Amniotic stem cell (primary cell): ENCODE data around the gene THPO.

Source experiments
- DNase-seq: peaks from one replicate; lab custom pipeline; 2025; lab: John Stamatoyannopoulos, UW

Gene THPO

DNA sequence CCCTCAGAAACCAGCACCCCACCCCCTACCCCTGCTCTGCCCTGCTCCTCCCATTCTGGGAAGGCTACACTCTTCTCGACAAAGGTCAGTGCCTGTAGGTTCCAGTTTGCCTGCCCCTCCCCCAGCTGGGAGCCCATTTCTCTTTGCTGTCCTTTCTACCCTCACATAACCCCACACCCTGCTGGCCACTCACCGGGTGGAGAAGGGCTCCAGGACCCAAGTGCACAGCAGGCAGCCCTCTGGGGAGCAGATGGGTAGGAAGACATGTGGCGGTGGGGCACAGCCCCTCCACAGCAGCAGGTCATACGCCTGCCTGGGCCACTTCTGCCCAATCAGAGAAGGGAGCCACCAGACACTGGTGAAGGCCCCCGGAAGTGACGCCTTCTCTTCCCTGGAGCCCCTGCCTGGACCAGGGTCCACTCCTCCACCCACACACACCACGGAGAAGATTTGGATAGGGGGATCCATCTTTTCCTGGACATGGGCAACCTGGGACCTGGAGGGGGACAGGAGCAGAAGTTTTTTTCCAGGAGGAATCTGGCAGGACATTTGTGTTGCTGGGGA lies at the start of gene THPO:
Gene THPO (minus strand): TSS at position 326 of the 564 bp plus-strand sequence. CDS start 1,948 bp downstream, outside the sequence.
- no peak for DNase-seq

- DNase-seq, result no peak
These were observed 48.7 kb upstream of the THPO start for GRCh38 chr3:184426691-184427141.

DNA sequence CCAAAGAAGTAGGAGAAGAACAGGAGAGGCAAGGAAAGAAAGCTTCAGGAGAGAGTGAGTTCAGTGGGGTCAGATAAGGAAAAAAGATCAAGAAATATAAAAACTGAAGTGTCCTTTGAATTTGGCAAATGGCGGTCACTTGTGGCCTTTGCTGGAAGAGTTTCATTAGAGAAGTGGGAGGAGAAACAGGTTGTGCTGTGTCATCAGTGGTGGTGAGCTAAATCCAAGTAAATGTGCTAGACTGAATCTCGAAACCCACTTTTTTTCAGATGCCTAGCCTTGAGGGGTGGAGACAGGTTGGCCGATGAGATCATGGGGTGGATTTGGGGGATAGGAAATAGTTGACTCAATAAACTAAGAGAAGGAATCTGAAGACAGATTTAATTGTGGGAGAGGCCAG lies 45.6 kb upstream of the THPO start:
- DNase-seq, result no peak

- no peak for DNase-seq
These were observed 41.2 kb upstream of the THPO start for GRCh38 chr3:184419171-184419570.

- DNase-seq, result peak; percentile 19
These were observed 39.8 kb upstream of the THPO start for GRCh38 chr3:184417619-184418327.

DNA sequence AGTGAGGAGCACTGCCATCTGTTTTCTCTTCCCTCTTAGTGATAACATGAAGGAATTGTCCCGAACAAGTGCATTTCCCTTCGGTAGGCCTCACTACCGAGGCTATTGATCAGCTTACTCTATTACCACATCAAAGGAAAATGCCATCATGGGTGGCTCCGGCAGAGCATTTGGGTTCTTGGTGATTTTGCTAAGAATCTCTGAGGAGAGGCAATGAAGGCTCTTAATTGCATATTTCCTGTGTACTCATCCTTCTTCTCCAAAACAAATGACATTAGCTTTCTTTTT lies 37.1 kb upstream of the THPO start:
- DNase-seq, result no peak

DNA sequence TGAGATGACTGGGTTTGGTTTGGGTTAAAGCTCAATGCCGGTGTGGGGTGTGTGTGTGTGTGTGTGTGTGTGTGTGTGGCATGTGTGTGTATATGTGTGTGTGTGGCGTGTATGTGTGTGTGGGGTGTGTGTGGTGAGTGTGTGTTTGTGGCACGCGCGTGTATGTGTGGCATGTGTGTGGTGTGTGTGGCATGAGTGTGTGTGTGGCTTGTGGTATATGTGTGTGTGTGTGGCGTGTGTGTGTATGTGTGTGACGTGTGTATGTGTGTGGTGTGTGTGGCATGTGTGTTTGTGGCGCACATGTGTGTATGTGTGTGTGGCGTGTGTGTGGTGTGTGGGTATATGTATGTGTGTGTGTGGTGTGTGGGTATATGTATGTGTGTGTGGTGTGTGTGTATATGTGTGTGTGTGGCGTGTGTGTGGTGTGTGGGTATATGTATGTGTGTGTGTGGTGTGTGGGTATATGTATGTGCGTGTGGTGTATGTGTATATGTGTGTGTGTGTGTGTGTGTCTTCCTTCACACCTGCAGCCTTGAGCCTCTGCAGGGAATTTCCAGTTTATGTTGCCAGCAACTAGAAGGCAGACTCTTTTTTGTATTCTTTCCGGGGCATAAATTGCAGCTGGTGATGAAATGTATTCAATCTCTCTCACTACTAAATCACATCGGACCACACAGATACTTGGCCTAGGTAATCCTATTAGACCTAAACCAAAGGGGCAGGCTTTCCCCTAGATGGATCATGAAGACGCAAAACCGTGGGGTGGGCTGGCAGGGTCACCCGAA lies 36.6 kb upstream of the THPO start:
- DNase-seq, result no peak

DNA sequence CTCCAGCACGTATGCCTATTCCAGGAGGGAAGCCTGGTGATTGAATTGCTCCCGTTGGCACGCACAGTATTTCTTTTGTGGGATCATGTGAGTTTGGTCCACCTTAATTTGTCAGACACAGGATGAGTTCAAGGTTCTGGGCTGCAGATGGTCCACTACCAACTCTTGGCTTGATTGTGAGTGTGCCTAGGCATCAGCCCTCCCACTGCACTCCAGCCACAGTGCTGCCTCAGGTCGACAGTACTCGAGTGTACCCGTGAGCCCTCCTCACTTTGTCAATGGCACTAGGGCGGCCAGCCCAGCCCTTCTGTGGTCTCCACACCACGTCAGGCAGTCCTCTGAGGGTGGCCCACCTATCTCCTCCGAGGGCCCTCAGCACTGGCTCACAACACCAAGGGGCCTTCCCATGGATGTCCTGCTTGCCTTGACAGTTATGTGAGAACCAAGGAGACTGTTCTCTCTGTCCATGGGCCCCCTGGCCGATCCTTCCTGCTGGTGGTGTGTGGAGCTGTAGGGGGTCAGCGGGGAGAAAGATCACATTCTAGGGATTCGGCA lies 32.0 kb upstream of the THPO start:
- no peak for DNase-seq

DNA sequence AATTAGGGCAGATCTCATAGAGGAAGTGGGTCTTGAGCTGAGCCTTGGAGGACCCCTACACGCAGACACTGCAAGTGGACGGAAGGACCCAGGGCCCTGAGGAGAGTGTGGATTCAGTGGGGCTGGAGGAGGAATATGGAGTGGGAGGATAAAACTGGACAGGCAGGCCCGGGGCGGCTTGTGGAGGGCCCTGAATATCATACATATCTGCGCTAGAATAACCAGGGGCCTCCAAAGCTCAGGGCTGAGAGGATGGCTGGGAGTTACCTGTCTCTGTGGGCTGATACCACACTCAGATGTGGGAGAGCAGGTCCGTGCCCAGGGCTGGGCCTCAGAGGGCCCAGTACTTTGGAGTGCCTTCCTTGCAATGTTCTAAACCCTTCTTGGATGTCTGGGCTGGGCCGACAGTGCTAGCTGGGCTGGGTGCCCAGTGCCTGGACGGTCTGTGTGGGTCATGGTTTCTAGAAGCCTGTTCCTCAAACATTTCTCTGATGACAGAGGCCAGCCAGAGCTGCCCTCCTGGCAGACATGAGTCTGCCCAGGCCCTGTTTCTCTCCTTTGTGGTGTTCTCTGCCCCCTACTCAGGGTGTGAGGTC lies 31.4 kb upstream of the THPO start:
- no peak for DNase-seq

GRCh38 chr3:184405075-184406030 lies 27.3 kb upstream of the THPO start:
- DNase-seq, result no peak

DNA sequence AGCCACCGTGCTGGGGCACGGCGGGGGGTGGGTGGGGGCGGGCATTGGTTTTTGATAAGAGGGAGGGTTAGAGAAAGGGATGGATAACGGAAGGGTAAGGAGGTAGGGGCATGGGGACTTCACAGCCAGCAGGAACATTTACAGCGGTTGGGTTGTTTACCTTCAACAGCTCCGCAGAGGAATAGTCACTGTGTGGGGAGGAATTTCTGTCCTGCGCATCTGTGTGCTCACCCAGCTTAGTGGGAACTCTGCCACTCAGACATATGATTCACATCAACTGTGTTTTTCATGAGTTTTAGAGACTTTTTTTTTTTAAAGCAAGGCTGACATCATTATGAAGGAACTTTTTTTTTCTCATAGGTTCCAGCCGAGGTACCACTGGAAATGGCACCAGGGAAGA lies 21.4 kb upstream of the THPO start:
- peak; percentile 69 for DNase-seq

GRCh38 chr3:184395320-184395660 lies 17.3 kb upstream of the THPO start:
- no peak for DNase-seq

GRCh38 chr3:184391266-184391665 lies 13.3 kb upstream of the THPO start:
- DNase-seq, result no peak

DNA sequence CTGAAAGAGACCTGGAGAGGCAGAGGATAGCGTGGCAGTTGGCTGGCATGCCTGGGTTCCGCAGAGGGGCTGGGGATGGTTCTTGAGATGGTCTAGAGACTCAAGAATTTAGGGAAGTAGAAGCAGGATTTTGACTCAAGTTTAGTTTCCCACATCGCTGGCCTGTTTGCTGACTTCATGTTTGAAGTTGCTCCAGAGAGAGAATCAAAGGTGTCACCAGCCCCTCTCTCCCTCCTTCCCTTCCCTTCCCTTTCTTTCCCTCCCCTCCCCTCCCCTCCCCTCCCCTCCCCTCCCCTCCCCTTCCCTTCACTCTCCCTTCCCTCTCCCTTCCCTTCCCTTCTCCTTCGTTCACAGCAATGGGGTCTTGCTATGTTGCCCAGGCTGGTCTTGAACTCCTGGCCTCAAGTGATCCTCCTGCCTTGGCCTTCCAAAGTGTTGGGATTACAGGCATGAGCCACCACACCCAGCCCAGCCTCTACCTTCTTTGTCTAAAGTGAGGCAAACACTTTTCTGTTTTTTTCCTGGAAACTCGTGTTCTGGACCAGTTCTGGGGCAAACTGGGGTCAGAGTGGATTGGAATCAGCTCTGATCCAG lies 12.0 kb upstream of the THPO start:
- no peak for DNase-seq

DNA sequence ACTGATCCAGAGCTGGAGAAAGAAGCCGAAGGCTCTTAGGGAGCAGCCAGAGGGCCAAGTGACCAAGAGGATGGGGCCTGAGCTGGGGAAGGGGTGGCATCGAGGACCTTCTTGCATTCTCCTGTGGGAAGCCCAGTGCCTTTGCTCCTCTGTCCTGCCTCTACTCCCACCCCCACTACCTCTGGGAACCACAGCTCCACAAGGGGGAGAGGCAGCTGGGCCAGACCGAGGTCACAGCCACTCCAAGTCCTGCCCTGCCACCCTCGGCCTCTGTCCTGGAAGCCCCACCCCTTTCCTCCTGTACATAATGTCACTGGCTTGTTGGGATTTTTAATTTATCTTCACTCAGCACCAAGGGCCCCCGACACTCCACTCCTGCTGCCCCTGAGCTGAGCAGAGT lies 11.4 kb upstream of the THPO start:
- DNase-seq, result no peak

DNA sequence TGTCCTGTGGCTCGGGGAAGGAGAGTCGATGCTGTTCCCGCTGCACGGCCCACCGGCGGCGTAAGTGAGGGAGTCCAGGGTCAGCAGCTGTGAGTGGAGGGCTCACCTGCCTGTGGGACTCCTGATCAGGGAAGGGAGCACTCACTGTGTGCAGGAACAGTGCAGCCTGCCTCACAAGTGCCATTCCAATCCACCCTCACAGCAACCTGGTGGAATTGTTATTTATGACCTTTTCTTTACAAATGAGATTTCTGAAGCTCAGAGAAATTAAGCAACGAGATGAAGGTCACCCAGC lies 10.9 kb upstream of the THPO start:
- no peak for DNase-seq

- no peak for DNase-seq
These were observed 10.3 kb upstream of the THPO start for GRCh38 chr3:184388164-184388935.

GRCh38 chr3:184387174-184387714 lies 9.2 kb upstream of the THPO start:
- no peak for DNase-seq

- DNase-seq, result no peak
These were observed 8.2 kb upstream of the THPO start for GRCh38 chr3:184386047-184386806.
